ENCODE measurements around the gene PLXNA4.

The PLXNA4 gene

GRCh38 chr7:132130497-132130896, 445.8 kb downstream of the PLXNA4 start:
- TF ChIP-seq SIN3A (IDR thresholded peaks at IDR 0.05; ENCODE audit: borderline replicate concordance, insufficient read depth, low read length) (no peak), REST (IDR thresholded peaks at IDR 0.05; ENCODE audit: insufficient read depth in 1 of 2, low read depth in 2 of 2, low read length in 2 of 2) (no peak), POLR2AphosphoS5 (IDR thresholded peaks at IDR 0.05; ENCODE audit: low read depth, low read length) (no peak), TAF1 (IDR thresholded peaks at IDR 0.05; ENCODE audit: borderline replicate concordance, insufficient read depth, low read length) (no peak), FOXP2 (optimal IDR thresholded peaks at IDR 0.05; ENCODE audit: borderline replicate concordance, extremely low read depth, extremely low read length, insufficient read depth) (no peak)

GRCh38 chr7:132125872-132126595, 450.2 kb downstream of the PLXNA4 start:
- TF ChIP-seq POLR2AphosphoS5 (IDR thresholded peaks at IDR 0.05; ENCODE audit: low read depth, low read length), result no peak
- no peak for TF ChIP-seq FOXP2 (optimal IDR thresholded peaks at IDR 0.05; ENCODE audit: borderline replicate concordance, extremely low read depth, extremely low read length, insufficient read depth)
- TF ChIP-seq REST (IDR thresholded peaks at IDR 0.05; ENCODE audit: insufficient read depth in 1 of 2, low read depth in 2 of 2, low read length in 2 of 2), result no peak
- no peak for TF ChIP-seq SIN3A (IDR thresholded peaks at IDR 0.05; ENCODE audit: borderline replicate concordance, insufficient read depth, low read length)
- no peak for TF ChIP-seq TAF1 (IDR thresholded peaks at IDR 0.05; ENCODE audit: borderline replicate concordance, insufficient read depth, low read length)

DNA sequence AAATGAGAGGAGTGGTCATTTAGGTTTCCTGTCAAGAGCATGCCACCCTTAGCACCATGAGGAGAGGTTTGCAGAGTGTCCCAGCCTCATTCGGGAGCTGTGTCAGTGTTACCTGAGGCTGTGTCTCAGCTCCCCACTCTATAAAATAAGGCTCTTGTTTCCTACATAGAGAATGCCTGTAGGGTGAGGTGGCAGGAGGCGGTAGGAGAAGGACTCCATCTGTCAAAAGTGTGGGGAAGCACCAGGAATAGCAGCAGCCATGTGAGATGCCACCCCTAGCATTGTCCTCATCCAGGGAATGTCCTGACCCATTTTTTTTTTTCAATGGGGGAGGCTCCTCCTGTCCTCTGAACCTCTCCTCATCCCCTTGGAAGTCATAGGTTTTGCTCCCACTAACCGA, 451.2 kb downstream of the PLXNA4 start:
- no peak for TF ChIP-seq POLR2AphosphoS5 (IDR thresholded peaks at IDR 0.05; ENCODE audit: low read depth, low read length)
- TF ChIP-seq REST (IDR thresholded peaks at IDR 0.05; ENCODE audit: insufficient read depth in 1 of 2, low read depth in 2 of 2, low read length in 2 of 2), result no peak
- TF ChIP-seq FOXP2 (optimal IDR thresholded peaks at IDR 0.05; ENCODE audit: borderline replicate concordance, extremely low read depth, extremely low read length, insufficient read depth), result no peak

GRCh38 chr7:132124575-132124974, 451.7 kb downstream of the PLXNA4 start:
- no peak for TF ChIP-seq TAF1 (IDR thresholded peaks at IDR 0.05; ENCODE audit: borderline replicate concordance, insufficient read depth, low read length)
- no peak for TF ChIP-seq POLR2AphosphoS5 (IDR thresholded peaks at IDR 0.05; ENCODE audit: low read depth, low read length)
- TF ChIP-seq REST (IDR thresholded peaks at IDR 0.05; ENCODE audit: insufficient read depth in 1 of 2, low read depth in 2 of 2, low read length in 2 of 2), result no peak
- no peak for TF ChIP-seq SIN3A (IDR thresholded peaks at IDR 0.05; ENCODE audit: borderline replicate concordance, insufficient read depth, low read length)
- TF ChIP-seq FOXP2 (optimal IDR thresholded peaks at IDR 0.05; ENCODE audit: borderline replicate concordance, extremely low read depth, extremely low read length, insufficient read depth), result no peak
